Activated CD4-positive, alpha-beta T cell treated with anti-CD3 and anti-CD28 coated beads, Interleukin-2, amount 50 U/mL, for 1 hour (primary cell): Measurements from ENCODE around the gene GUCY2D.

Experiments used
- DNase-seq: peaks from one replicate; pipeline ENCODE4 v3.0.0-alpha.2; 2020

GUCY2D gene

DNA sequence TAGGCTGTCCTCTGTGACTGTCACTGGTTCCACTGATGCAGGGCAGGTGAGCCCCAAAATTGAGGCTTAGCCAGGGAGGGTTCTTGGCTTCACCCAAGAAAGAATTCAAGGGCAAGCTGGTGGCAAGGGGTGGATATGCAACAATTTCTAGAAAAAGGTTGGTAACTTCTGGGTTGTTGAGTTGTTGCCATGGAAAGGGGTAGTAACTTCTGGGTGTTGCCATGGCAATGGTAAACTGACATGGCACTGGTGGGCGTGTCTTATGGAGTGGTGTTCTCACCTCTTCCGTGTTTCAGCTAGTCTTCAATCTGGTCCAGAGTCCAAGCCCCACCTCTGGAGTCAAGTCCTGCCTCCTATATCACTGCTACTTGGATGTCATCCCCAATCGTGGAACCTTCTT is 9.5 kb upstream of the GUCY2D start:
- DNase-seq: no peak

DNA sequence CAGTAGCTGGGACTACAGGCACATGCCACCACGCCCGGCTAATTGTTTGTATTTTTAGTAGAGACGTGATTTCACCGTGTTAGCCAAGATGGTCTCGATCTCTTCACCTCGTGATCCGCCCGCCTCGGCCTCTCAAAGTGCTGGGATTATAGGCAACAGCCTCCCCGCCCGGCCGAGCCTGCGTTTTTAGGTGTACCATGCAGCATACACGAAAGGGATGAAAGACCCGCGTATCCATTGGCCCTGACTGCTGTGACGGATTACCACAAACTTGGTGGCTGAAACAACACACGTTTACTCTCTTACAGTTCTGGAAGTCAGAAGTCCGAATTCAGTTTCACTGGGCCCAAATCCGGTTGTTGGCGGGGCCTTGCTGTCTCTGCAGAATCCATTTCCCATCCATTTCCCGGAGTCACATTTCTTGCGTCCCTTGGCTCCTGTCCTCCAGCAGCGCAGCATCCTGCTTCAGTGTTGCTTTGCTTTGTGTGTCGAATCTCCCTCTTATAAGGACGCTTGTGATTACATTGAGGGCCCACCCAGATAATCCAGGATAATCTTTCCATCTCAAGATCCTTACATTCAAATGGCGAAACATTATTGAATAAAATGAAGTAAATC is 8.3 kb upstream of the GUCY2D start:
- no peak for DNase-seq

DNA sequence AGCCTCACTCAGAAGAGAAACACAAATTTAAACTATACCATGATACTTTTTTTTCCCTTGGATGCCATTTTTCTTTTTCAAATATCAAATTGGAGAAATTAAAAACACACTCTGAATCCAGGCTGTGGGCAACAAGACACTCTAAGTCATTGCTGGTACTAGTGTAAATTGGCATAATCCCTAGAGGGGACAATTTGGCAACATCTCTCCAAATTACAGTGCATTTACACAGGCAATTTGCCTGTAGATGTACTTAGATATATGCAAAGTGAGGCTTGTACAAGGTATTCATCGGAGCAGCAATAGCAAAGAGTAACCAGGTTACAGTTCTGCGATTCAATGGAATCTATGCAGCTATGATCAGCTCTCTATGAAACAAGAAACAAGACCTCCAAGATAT is 6.7 kb upstream of the GUCY2D start:
- no peak for DNase-seq

DNA sequence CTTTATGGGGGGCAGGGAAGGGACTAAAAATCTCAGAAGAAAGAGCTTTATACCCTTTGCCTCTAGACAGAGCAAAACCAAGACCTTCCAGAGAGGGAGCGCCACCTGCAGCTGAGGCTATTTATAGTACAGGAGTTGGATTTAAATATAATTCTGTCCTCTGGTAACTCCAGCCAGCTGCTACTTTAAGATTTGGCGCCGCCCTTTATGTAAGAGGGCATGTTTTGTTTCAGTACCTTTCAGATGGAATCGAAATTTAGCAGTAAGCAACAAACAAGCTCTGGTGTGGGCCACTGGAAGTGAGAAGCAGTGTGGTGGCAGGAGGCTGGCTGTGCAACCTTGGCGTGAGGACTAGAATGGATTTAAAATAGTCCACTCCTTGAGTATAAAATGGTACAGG is 5.2 kb upstream of the GUCY2D start:
- DNase-seq: peak; percentile 33

- DNase-seq: no peak
Observed at GRCh38 chr17:8002721-8003593, 542 bp downstream of the GUCY2D start.

DNA sequence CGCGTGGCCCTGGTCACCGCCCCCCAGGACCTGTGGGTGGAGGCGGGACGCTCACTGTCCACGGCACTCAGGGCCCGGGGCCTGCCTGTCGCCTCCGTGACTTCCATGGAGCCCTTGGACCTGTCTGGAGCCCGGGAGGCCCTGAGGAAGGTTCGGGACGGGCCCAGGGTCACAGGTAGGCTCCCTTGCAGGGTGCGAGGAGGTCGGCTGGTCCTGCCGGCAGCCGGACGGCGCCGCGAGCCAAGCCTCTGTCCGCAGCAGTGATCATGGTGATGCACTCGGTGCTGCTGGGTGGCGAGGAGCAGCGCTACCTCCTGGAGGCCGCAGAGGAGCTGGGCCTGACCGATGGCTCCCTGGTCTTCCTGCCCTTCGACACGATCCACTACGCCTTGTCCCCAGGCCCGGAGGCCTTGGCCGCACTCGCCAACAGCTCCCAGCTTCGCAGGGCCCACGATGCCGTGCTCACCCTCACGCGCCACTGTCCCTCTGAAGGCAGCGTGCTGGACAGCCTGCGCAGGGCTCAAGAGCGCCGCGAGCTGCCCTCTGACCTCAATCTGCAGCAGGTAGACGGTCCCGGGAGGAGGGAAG is 1.3 kb downstream of the GUCY2D start:
- DNase-seq: no peak

DNA sequence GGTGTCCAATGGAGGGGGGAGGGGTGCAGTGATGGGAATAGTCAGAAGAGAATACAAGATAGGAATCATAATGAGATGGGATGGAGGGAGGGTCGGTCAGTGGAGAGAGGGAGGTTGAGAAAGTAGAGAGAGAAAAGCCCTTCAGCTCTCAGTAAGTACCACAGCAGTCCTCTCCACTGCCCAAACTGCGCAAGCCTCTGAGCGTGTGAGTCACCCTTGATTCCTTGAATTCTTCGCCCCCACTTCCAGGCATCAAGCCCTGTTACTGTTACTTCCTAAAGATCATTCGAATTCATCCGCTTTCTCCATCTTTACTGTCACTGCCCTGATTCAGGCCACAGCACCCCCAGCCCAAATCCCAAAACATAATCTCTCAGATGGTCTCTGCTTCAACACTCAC is 2.5 kb downstream of the GUCY2D start:
- DNase-seq: no peak

DNA sequence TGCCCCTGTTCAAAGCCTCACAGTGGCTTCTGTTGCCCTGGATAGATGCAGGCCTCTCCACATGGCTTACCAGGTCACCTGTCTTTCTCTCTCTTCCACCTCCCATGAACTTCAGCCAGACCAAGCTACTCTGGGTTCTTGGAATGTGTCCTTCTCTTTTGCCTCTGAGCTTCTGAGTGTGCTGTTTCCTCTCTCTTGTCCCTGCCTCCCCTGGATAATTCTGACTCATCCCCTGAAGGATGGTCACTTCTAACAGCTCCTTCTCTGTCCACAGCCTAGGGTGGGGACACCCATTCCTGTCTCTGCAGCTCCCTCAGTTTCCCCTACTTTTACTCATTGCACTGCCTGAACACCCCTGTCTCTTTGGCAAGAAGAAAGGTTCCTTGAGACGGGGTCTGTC is 2.9 kb downstream of the GUCY2D start:
- no peak for DNase-seq

DNA sequence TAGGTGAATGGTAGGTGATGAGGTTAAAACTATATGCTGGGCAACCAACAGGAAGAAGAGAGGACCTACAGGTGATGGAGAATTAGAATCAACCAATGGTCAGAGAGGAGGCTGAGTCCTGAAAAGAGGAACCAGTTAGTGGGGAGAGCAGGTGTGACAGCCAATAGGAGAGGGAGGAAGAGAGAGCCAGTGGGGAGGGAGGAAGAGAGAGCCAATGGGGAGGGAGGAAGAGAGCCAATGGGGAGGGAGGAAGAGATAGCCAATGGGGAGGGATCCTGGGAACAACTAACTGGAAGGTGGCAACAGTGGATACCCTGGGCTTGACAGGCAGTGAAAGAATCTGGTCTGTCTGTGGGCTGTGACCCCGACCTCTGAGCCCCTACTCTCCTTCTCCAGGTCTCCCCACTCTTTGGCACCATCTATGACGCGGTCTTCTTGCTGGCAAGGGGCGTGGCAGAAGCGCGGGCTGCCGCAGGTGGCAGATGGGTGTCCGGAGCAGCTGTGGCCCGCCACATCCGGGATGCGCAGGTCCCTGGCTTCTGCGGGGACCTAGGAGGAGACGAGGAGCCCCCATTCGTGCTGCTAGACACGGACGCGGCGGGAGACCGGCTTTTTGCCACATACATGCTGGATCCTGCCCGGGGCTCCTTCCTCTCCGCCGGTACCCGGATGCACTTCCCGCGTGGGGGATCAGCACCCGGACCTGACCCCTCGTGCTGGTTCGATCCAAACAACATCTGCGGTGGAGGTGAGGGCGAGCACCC is 3.7 kb downstream of the GUCY2D start:
- no peak for DNase-seq

DNA sequence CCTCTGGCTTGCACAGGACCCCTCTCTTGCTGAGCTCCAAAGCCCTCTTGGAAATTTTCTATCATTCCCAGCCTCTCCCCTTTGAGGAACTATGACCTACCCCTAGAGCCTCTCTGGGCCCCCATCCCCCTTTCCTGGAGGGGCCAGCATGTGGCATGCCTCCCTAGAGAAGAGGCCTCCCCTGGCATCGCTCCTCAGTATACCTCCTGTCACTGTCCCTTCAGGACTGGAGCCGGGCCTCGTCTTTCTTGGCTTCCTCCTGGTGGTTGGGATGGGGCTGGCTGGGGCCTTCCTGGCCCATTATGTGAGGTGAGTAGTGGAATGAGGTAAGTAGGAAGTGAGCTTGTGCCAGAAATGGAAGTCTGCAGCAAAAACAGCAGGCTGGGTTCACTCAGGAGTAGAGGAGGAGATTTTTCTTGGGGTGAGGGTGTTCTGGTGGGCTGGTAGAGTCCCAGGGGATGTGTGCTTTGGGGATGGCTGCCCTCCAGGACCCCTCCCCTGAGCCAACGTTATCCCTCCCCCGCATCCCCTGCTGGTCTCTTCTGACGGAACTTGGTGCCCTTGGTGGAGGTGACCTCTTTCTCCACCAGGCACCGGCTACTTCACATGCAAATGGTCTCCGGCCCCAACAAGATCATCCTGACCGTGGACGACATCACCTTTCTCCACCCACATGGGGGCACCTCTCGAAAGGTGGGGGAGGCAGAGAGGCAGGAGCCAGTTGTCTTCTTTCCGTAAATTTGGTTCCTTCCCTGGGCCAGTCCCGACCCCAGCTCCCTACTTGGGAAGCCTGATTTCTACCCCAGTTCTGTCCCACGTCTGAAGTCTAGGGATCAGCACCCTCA is 4.6 kb downstream of the GUCY2D start:
- DNase-seq: no peak

GRCh38 chr17:8007836-8008235 is 5.4 kb downstream of the GUCY2D start:
- no peak for DNase-seq

- no peak for DNase-seq
Observed at GRCh38 chr17:8012045-8012580, 9.7 kb downstream of the GUCY2D start.

DNA sequence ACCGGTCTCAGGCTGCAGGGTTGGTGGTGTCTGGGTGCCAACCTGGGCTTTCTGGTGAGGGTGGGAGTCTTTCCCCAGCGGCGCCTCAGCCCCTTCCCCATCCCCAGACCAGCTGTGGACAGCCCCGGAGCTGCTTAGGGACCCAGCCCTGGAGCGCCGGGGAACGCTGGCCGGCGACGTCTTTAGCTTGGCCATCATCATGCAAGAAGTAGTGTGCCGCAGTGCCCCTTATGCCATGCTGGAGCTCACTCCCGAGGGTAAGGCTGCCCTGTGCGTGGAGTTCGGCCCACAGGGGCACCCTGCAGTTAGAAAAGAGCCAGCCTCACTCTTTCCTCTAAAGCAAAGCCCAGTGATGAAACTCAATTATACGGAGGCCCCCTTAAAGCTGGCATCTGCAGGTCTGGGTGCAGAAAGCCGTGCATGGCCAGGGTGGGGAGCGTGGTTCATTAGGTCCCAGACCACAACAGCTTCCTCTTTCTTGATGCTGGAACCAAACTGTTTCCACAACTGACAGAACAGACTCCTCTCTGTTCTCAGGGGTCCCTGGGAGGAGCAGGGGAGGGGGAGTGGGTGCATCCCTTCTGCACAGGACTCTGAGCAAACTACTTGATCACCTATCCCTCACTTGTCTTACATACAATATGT is 10.7 kb downstream of the GUCY2D start:
- no peak for DNase-seq

DNA sequence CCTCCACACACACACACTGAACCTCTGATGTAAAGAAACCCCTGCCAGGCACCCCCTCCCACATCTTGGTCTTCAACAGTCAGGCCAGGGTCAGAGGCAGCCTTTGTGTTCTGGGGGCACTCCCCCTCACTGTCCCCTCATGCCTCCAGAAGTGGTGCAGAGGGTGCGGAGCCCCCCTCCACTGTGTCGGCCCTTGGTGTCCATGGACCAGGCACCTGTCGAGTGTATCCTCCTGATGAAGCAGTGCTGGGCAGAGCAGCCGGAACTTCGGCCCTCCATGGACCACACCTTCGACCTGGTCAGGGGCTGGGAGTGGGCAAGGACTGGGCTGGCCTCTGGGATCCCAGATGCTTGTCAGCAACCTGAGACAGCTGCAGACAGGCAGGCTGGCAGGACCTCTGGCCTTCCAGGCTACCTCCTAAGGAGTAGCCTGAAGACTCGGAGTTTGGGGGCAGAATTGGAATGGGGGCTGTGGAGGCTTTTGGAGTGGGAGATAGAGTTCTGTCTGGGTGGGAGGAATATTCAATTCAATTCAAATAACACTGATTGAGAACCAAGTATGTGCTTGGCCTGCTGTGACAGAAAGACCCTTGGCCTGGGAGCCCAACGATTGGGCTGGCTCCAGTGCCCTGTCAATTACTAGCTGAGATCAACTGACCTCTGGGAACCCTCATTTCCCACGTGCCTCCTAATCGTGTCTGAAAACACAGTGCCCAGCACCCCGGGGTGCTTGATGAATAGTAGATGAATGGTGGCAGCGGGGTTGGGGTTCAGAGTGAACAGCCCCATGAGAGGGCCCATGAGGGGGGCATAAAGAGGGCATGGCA is 11.5 kb downstream of the GUCY2D start:
- no peak for DNase-seq

GRCh38 chr17:8014558-8014850 is 12.1 kb downstream of the GUCY2D start:
- DNase-seq: no peak

GRCh38 chr17:8015236-8015956 is 13.0 kb downstream of the GUCY2D start:
- no peak for DNase-seq

DNA sequence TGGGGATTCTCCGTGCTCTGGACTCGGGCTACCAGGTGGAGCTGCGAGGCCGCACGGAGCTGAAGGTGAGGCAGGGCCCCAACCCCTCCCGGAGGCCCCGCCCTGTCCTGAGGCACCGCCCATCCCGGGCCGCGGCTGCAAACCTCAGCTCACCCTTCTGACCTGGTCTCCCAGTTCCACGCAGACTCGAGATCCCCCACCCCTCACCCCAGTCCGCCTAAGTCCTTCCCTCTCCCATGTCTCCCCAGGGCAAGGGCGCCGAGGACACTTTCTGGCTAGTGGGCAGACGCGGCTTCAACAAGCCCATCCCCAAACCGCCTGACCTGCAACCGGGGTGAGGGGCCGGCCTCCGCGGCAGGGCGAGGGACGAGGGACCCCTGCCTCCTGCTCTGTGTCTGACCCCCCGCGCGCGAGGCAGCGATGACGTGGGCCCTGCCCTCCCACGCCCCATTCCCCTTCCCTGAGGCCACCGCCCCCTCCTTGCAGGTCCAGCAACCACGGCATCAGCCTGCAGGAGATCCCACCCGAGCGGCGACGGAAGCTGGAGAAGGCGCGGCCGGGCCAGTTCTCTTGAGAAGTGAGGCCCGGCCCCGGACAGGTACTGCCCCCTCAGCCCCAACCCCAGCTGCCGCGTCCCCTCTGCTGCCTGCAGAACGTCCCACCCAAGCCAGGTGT is 13.7 kb downstream of the GUCY2D start:
- DNase-seq: peak; percentile 10

DNA sequence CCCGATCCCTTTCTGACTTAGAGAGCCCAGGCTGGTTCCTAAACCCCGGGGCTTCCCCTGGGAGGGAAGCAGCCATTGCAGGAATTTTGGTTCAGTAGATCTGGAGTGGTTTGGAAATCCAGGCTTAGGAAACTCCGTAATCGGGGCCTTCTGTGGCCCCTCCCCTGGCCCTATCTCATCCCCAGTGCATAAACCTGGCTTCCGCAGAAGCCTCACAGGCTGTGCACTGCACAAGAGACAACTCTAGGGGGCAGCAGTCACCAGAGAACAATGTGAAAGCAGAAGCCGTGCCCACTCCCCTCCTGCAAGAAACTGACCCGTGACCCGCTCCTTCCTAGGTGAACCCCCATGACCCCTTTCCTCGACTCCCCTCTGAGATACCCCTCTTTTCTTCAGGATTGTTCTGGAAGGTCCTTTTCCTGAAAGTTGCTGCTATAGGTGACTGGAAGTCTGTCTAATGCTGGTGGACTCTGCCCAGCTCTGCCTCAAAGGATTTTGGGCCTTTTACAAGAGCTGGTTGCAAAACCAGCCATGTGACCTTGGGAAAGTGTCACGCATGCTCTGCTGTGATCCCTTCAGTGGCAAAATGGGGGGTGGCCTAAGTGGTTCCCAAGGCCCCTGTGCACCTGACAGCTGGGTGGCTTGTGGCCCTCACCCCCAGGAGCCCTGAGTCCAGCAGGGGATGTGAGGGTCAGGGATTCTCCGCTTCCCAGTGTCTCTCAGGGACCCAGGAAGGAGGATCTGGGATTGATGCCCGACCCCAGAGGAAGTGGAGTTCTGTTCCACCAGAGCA is 14.4 kb downstream of the GUCY2D start:
- peak; percentile 44 for DNase-seq

GRCh38 chr17:8018436-8018835 is 16.0 kb downstream of the GUCY2D start:
- no peak for DNase-seq
